A673 (cell line): ENCODE results near the gene ANKRD27. TPM values are rescaled to one million over a fixed set of nuclear protein-coding genes. Genes with fewer than 3 reads are reported as not detected.

Experiments used
- BruUV-seq: library from RNA; stranded (reverse); fragments of 400-500 nt; replicated peaks from 2 replicates; lab custom pipeline; 2021; lab: Mats Ljungman, UMichigan
- CTCF ChIA-PET: fragments of 300-600 bp; sonication (Branson Sonifier 250); formaldehyde crosslinking; loops from one replicate; lab custom pipeline; 2022; ENCODE audit warnings: antibody characterized with exemption; lab: Charles Lee
- POLR2A ChIA-PET: fragments of 300-600 bp; sonication (Branson Sonifier 250); formaldehyde crosslinking; loops from one replicate; lab custom pipeline; 2022; ENCODE audit warnings: antibody characterized with exemption; ENCODE audit not compliant: low non-redundant PET; lab: Charles Lee
- DNase-seq: peaks from one replicate; pipeline ENCODE4 v3.0.0-alpha.2; 2015; ENCODE audit warnings: low spot score
- H3K27ac ChIP-seq: fragments of 200-600 bp; sonication (generic); 2 replicates; pipeline ENCODE4 v1.5.1; 2016; ENCODE audit warnings: mixed run types, low read depth, mild to moderate bottlenecking, mixed read lengths, antibody characterized with exemption, low read length; ENCODE audit not compliant: poor library complexity, severe bottlenecking
- H3K27me3 ChIP-seq: fragments of 200-600 bp; sonication (generic); replicated peaks from 2 replicates; pipeline ENCODE4 v1.6.1; 2017; ENCODE audit warnings: mixed run types, low read depth, mild to moderate bottlenecking, mixed read lengths, antibody characterized with exemption, low read length; ENCODE audit not compliant: insufficient read depth, poor library complexity
- H3K36me3 ChIP-seq: fragments of 200-600 bp; sonication (generic); 2 replicates; pipeline ENCODE4 v1.6.1; 2016; ENCODE audit warnings: mixed run types, mild to moderate bottlenecking, mixed read lengths, antibody characterized with exemption, low read length; ENCODE audit not compliant: insufficient read depth, poor library complexity, severe bottlenecking
- H3K4me1 ChIP-seq: fragments of 200-600 bp; sonication (generic); 2 replicates; pipeline ENCODE4 v1.6.1; 2017; ENCODE audit warnings: mixed run types, mild to moderate bottlenecking, mixed read lengths, antibody characterized with exemption, low read length; ENCODE audit not compliant: insufficient read depth, poor library complexity, severe bottlenecking
- H3K4me3 ChIP-seq: fragments of 200-600 bp; sonication (generic); 2 replicates; pipeline ENCODE4 v1.5.1; 2016; ENCODE audit warnings: low read depth, mixed run types, mild to moderate bottlenecking, mixed read lengths, low read length; ENCODE audit not compliant: poor library complexity, severe bottlenecking
- H3K9me3 ChIP-seq: fragments of 200-600 bp; sonication (generic); 2 replicates; pipeline ENCODE4 v1.6.1; 2016; ENCODE audit warnings: mixed run types, low read depth, mild to moderate bottlenecking, mixed read lengths, antibody characterized with exemption, low read length; ENCODE audit not compliant: poor library complexity, severe bottlenecking
- EZH2 ChIP-seq: fragments of 200-600 bp; sonication (generic); IDR thresholded peaks from 2 replicates; pipeline ENCODE4 v1.6.1; 2017; ENCODE audit warnings: borderline replicate concordance, low read depth, mild to moderate bottlenecking, mixed read lengths, antibody characterized with exemption, low read length; ENCODE audit not compliant: poor library complexity, severe bottlenecking
- intact Hi-C: fragments of 100-400 bp; cut with micrococcal nuclease; formaldehyde crosslinking; loops from one replicate; pipeline ENCODE4 v1.10.0; 2022; ENCODE audit not compliant: unreplicated experiment
- total RNA-seq: library from RNA; stranded (reverse); gene quantifications from 2 replicates; pipeline ENCODE4 v1.2.3, GENCODE V29; 2021
- TF ChIP-seq, protein P1 (sequence below): fragments of 300-800, 200-600 bp; sonication (generic); conservative IDR thresholded peaks from 2 replicates; pipeline ENCODE4 v1.5.1; 2017; ENCODE audit warnings: low read depth, mild to moderate bottlenecking, antibody characterized with exemption, low read length, moderate library complexity, mixed read lengths

The ANKRD27 gene
- total RNA-seq, 1 experiment from 2014 or later = 25.0 TPM

DNA sequence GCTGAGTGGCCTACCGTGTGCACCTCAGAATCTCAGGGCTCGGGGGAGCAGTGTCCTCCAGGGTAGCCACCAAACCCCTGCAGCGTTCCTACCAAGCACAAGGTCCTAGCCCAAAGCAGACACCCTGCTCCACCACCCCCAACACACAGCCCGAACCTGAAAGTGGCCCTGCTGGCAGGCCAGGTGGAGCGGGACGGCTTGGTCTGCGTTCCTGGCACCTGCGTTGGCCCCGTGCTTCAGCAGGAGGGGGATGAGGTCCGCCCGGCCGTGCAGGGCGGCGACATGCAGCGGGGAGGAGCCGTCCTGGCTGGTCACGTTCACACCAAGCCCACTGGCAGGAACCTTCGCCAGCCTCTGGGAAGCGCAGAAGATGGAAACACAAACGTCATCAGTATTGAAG is 67.5 kb downstream of the ANKRD27 start:
- Histone ChIP-seq H3K9me3 (no peaks in the 10 kb centered on the region), H3K27ac (no peak overlapping the region), H3K36me3 (peaks cover 14% of the 10 kb centered on the region), H3K4me1 (no peaks in the 10 kb centered on the region), H3K27me3 (no peaks in the 10 kb centered on the region), H3K4me3 (no peak overlapping the region)
- TF ChIP-seq EZH2 = no peak
- TF ChIP-seq, protein P1, sequence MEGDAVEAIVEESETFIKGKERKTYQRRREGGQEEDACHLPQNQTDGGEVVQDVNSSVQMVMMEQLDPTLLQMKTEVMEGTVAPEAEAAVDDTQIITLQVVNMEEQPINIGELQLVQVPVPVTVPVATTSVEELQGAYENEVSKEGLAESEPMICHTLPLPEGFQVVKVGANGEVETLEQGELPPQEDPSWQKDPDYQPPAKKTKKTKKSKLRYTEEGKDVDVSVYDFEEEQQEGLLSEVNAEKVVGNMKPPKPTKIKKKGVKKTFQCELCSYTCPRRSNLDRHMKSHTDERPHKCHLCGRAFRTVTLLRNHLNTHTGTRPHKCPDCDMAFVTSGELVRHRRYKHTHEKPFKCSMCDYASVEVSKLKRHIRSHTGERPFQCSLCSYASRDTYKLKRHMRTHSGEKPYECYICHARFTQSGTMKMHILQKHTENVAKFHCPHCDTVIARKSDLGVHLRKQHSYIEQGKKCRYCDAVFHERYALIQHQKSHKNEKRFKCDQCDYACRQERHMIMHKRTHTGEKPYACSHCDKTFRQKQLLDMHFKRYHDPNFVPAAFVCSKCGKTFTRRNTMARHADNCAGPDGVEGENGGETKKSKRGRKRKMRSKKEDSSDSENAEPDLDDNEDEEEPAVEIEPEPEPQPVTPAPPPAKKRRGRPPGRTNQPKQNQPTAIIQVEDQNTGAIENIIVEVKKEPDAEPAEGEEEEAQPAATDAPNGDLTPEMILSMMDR = no peak
- BruUV-seq = no TSS peak
- DNase-seq = no peak
- intact Hi-C loops = no loop called here
- CTCF ChIA-PET = no interaction called here
- POLR2A ChIA-PET = no interaction called here

DNA sequence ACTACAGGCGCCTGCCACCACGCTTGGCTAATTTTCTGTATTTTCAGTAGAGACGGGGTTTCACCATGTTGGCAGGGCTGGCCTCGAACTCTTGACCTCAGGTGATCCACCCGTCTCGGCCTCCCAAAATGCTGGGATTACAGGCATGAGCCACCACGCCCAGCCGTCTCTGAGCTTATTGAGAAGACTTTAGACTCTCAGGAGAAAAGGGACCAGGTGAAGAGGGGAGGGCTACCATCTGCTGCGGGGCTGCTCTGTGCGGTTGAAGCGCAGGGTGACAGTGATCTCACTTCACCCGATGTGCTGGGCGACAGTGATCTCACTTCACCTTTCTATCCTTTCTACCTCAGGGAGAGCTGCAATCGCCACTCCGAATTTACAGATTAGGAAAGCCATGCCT is 68.7 kb downstream of the ANKRD27 start:
- TF ChIP-seq, protein P1 = no peak
- TF ChIP-seq EZH2 = no peak
- intact Hi-C loops = no loop called here
- H3K4me1 ChIP-seq = no peaks in the 10 kb centered on the region
- POLR2A ChIA-PET = no interaction called here
- CTCF ChIA-PET = no interaction called here
- H3K36me3 ChIP-seq = peaks cover 24% of the 10 kb centered on the region
- no peak overlapping the region for H3K4me3 ChIP-seq
- H3K9me3 ChIP-seq = no peaks in the 10 kb centered on the region
- no TSS peak for BruUV-seq
- no peak for DNase-seq
- no peaks in the 10 kb centered on the region for H3K27me3 ChIP-seq
- no peak overlapping the region for H3K27ac ChIP-seq

DNA sequence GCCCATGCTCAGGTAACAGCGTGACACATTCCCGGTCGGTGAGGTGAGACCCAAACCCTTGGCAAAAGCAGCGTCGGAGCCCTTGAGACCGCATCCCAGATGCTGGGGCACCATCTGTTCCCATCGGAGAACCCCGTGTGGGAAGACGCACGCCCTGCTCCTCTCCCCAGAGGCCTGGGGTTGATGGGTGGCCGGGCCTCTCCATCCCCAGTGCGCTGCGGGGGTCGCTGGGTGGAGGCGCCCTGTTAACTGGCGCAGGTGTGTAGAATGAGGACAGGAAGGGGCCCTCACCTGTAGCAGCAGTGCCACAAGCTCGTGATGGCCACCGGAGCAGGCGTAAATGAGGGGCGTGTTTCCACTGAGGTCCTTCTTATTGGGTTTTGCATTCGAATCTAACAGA is 69.4 kb downstream of the ANKRD27 start:
- no peak overlapping the region for H3K27ac ChIP-seq
- intact Hi-C loops = no loop called here
- ChIA-PET POLR2A (no interaction called here), CTCF (no interaction called here)
- H3K27me3 ChIP-seq = no peaks in the 10 kb centered on the region
- BruUV-seq = no TSS peak
- H3K36me3 ChIP-seq = peaks cover 24% of the 10 kb centered on the region
- no peaks in the 10 kb centered on the region for H3K4me1 ChIP-seq
- H3K4me3 ChIP-seq = no peak overlapping the region
- TF ChIP-seq, protein P1 = no peak
- no peak for TF ChIP-seq EZH2
- DNase-seq = no peak
- no peaks in the 10 kb centered on the region for H3K9me3 ChIP-seq
